HG02981 (cell line): ENCODE measurements around the gene ZNF175.

Experiments used
- ATAC-seq: cut with Tn5 transposase; IDR thresholded peaks from one replicate; pipeline ENCODE4 v1.9.1; 2021; ENCODE audit warnings: mild to moderate bottlenecking, moderate library complexity; ENCODE audit not compliant: unreplicated experiment

ZNF175 gene

GRCh38 chr19:51570962-51571575 is at the start of gene ZNF175:
Gene ZNF175 (plus strand): TSS chr19:51571283. CDS start chr19:51573330, 2,047 bp downstream.
- ATAC-seq: peak; percentile 78

- ATAC-seq: no peak
Observed at GRCh38 chr19:51521357-51521756, 49.7 kb upstream of the ZNF175 start.

GRCh38 chr19:51521781-51522180 is 49.3 kb upstream of the ZNF175 start:
- no peak for ATAC-seq

- ATAC-seq: no peak
Observed at GRCh38 chr19:51524666-51525264, 46.3 kb upstream of the ZNF175 start.

GRCh38 chr19:51525651-51526050 is 45.4 kb upstream of the ZNF175 start:
- no peak for ATAC-seq

GRCh38 chr19:51529301-51529700 is 41.8 kb upstream of the ZNF175 start:
- ATAC-seq: no peak

GRCh38 chr19:51530616-51531015 is 40.5 kb upstream of the ZNF175 start:
- ATAC-seq: no peak

GRCh38 chr19:51531349-51532315 is 39.5 kb upstream of the ZNF175 start, which contains the start of gene SIGLEC6:
Gene SIGLEC6 (minus strand): TSS chr19:51531670. CDS start chr19:51531648, 22 bp downstream.
- ATAC-seq: peak; percentile 65

GRCh38 chr19:51535535-51535934 is 35.5 kb upstream of the ZNF175 start:
- no peak for ATAC-seq

GRCh38 chr19:51539821-51540366 is 31.2 kb upstream of the ZNF175 start:
- no peak for ATAC-seq

GRCh38 chr19:51541458-51542357 is 29.4 kb upstream of the ZNF175 start:
- no peak for ATAC-seq

- no peak for ATAC-seq
Observed at GRCh38 chr19:51542699-51543098, 28.4 kb upstream of the ZNF175 start.

GRCh38 chr19:51544038-51544437 is 27.0 kb upstream of the ZNF175 start:
- no peak for ATAC-seq

- ATAC-seq: no peak
Observed at GRCh38 chr19:51546107-51546649, 24.9 kb upstream of the ZNF175 start.

GRCh38 chr19:51546650-51547396 is 24.3 kb upstream of the ZNF175 start:
- ATAC-seq: no peak

- ATAC-seq: no peak
Observed at GRCh38 chr19:51547397-51548212, 23.5 kb upstream of the ZNF175 start.

- ATAC-seq: no peak
Observed at GRCh38 chr19:51548213-51548651, 22.9 kb upstream of the ZNF175 start.

- no peak for ATAC-seq
Observed at GRCh38 chr19:51548891-51549305, 22.2 kb upstream of the ZNF175 start.
